HCT116 (cell line): ENCODE results near the gene ATAD3A. TPM values are rescaled to one million over a fixed set of nuclear protein-coding genes. Genes with fewer than 3 reads are reported as not detected.

Experiments
- ATAC-seq: fragments of 200-7000 bp; cut with Tn5 transposase; 2 replicates; pipeline ENCODE4 v1.9.1; 2020; ENCODE audit warnings: mild to moderate bottlenecking, moderate library complexity
- BruUV-seq: library from RNA; stranded (reverse); fragments of 400-500 nt; replicated peaks from 2 replicates; lab custom pipeline; 2021; lab: Mats Ljungman, UMichigan
- CTCF ChIA-PET: fragments of 300-600 bp; sonication (Branson Sonifier 250); formaldehyde crosslinking; loops from one replicate; lab custom pipeline; 2021; ENCODE audit warnings: antibody characterized with exemption; lab: Charles Lee
- POLR2A ChIA-PET: fragments of 300-600, 350-600 bp; sonication (Branson Sonifier 250); formaldehyde crosslinking; loops from one replicate; lab custom pipeline; 2021; ENCODE audit warnings: antibody characterized with exemption; lab: Charles Lee
- RAD21 ChIA-PET, 2 experiments: fragments of 300-600 bp; sonication (Branson Sonifier 250); formaldehyde crosslinking; loops; one replicate each; lab custom pipeline; 2023; ENCODE audit warnings: low total read pairs in 2 of 2; ENCODE audit not compliant: uncharacterized antibody in 2 of 2, unreplicated experiment in 2 of 2, low non-redundant PET in 1 of 2; lab: Charles Lee
- DNase-seq: peaks from one replicate; pipeline ENCODE4 v3.0.0-alpha.2; 2010; ENCODE audit warnings: low read depth, low spot score
- H2AFZ ChIP-seq: fragments of 200-600 bp; shearing (Covaris generic), sonication (generic); 2 replicates; pipeline ENCODE4 v1.6.1; 2017; ENCODE audit warnings: low read depth, mixed run types, mixed read lengths, antibody characterized with exemption, low read length; ENCODE audit not compliant: poor library complexity, severe bottlenecking
- H3K27ac ChIP-seq: 2 replicates; pipeline ENCODE4 v1.5.1; 2012; ENCODE audit warnings: low read depth, low read length
- H3K27me3 ChIP-seq: fragments of 200-600 bp; sonication (generic); 2 replicates; pipeline ENCODE4 v1.6.1; 2016; ENCODE audit warnings: mixed run types, low read length, mixed read lengths; ENCODE audit not compliant: insufficient read depth
- H3K36me3 ChIP-seq, 2 experiments: fragments of 200-500 bp in 1 of 2; fragments of 200-600 bp in 1 of 2; sonication (Bioruptor generic) in 1 of 2; sonication (generic) in 1 of 2; 2 replicates each; pipeline versions ENCODE4 v1.5.1 to v1.6.1; 2014 to 2016; ENCODE audit warnings: low read length in 2 of 2, inconsistent platforms in 1 of 2, mixed read lengths in 1 of 2, mixed run types in 1 of 2; ENCODE audit not compliant: insufficient read depth in 2 of 2, control insufficient read depth in 1 of 2
- H3K4me1 ChIP-seq, 2 experiments: fragments of 200-600 bp in 1 of 2; sonication (generic) in 1 of 2; 2 replicates each; pipeline versions ENCODE4 v1.5.1 to v1.6.1; 2012 to 2017; ENCODE audit warnings: low read length in 2 of 2, inconsistent platforms in 1 of 2, mild to moderate bottlenecking in 1 of 2, mixed read lengths in 1 of 2, mixed run types in 1 of 2, moderate library complexity in 1 of 2; ENCODE audit not compliant: insufficient read depth in 2 of 2, control insufficient read depth in 1 of 2
- H3K4me2 ChIP-seq: fragments of 200-600 bp; sonication (generic); 2 replicates; pipeline ENCODE4 v1.6.1; 2017; ENCODE audit warnings: mixed run types, low read length, mixed read lengths
- H3K4me3 ChIP-seq, 2 experiments: fragments of 200-600 bp in 1 of 2; sonication (generic) in 1 of 2; replicated peaks in 1 of 2; 2 replicates each; pipeline ENCODE4 v1.5.1; 2011 to 2016; ENCODE audit warnings: low read length in 2 of 2, control low read depth in 1 of 2, low read depth in 1 of 2, mild to moderate bottlenecking in 1 of 2, mixed read lengths in 1 of 2, mixed run types in 1 of 2
- H3K79me2 ChIP-seq: fragments of 200-600 bp; sonication (generic); 2 replicates; pipeline ENCODE4 v1.6.1; 2017; ENCODE audit warnings: mild to moderate bottlenecking, mixed run types, low read length, moderate library complexity, mixed read lengths; ENCODE audit not compliant: insufficient read depth
- H3K9ac ChIP-seq: fragments of 200-600 bp; sonication (generic); 2 replicates; pipeline ENCODE4 v1.6.1; 2016; ENCODE audit warnings: low read length, mixed read lengths
- H3K9me2 ChIP-seq: fragments of 200-600 bp; sonication (generic), shearing (Covaris generic); 2 replicates; pipeline ENCODE4 v1.6.1; 2017; ENCODE audit warnings: mixed run types, mild to moderate bottlenecking, moderate library complexity; ENCODE audit not compliant: insufficient read depth
- H3K9me3 ChIP-seq, 2 experiments: fragments of 200-500 bp in 1 of 2; fragments of 200-600 bp in 1 of 2; sonication (Bioruptor generic) in 1 of 2; sonication (generic) in 1 of 2; 2 replicates each; pipeline ENCODE4 v1.6.1; 2014 to 2017; ENCODE audit warnings: low read length in 2 of 2, mixed read lengths in 2 of 2, inconsistent platforms in 1 of 2, low read depth in 1 of 2, mild to moderate bottlenecking in 1 of 2, mixed run types in 1 of 2, moderate library complexity in 1 of 2; ENCODE audit not compliant: control insufficient read depth in 1 of 2, insufficient read depth in 1 of 2
- H4K20me1 ChIP-seq: fragments of 200-600 bp; sonication (generic), shearing (Covaris generic); 2 replicates; pipeline ENCODE4 v1.6.1; 2017; ENCODE audit warnings: mixed run types, mild to moderate bottlenecking, moderate library complexity; ENCODE audit not compliant: insufficient read depth
- CBX3 ChIP-seq: IDR thresholded peaks from 2 replicates; pipeline ENCODE4 v1.6.1; 2012; ENCODE audit warnings: low read depth
- CEBPB ChIP-seq: IDR thresholded peaks from 2 replicates; pipeline ENCODE4 v1.6.1; 2012; ENCODE audit warnings: low read depth
- EZH2 ChIP-seq: fragments of 200-600 bp; sonication (generic); IDR thresholded peaks from 2 replicates; pipeline ENCODE4 v1.6.1; 2017; ENCODE audit warnings: antibody characterized with exemption, mixed run types
- FOSL1 ChIP-seq: IDR thresholded peaks from 2 replicates; pipeline ENCODE4 v1.6.1; 2012; ENCODE audit warnings: low read depth
- JUND ChIP-seq: IDR thresholded peaks from 2 replicates; pipeline ENCODE4 v1.6.1; 2012
- POLR2A ChIP-seq: IDR thresholded peaks from 2 replicates; pipeline ENCODE4 v1.7.0; 2011; ENCODE audit warnings: borderline replicate concordance; ENCODE audit not compliant: insufficient read depth, insufficient read length; ENCODE audit errors: extremely low read depth
- POLR2AphosphoS5 ChIP-seq: IDR thresholded peaks from 2 replicates; pipeline ENCODE4 v1.6.1; 2011; ENCODE audit warnings: mild to moderate bottlenecking, low read depth, low read length, moderate library complexity
- RAD21 ChIP-seq: IDR thresholded peaks from 2 replicates; pipeline ENCODE4 v1.6.1; 2012; ENCODE audit warnings: low read depth, mild to moderate bottlenecking
- SIN3A ChIP-seq: IDR thresholded peaks from 2 replicates; pipeline ENCODE4 v1.6.1; 2012; ENCODE audit warnings: low read depth
- SP1 ChIP-seq: IDR thresholded peaks from 2 replicates; pipeline ENCODE4 v1.6.1; 2012; ENCODE audit warnings: low read depth
- SRF ChIP-seq: IDR thresholded peaks from 2 replicates; pipeline ENCODE4 v1.6.1; 2012; ENCODE audit warnings: low read depth
- TCF7L2 ChIP-seq: IDR thresholded peaks from 2 replicates; pipeline ENCODE4 v1.7.0; 2011; ENCODE audit warnings: borderline replicate concordance, inconsistent platforms; ENCODE audit not compliant: insufficient read depth, insufficient read length; ENCODE audit errors: extremely low read depth
- YY1 ChIP-seq: IDR thresholded peaks from 2 replicates; pipeline ENCODE4 v1.6.1; 2011; ENCODE audit warnings: low read length, low read depth, moderate library complexity, mild to moderate bottlenecking; ENCODE audit not compliant: insufficient replicate concordance; ENCODE audit errors: extremely low read depth
- ZBTB33 ChIP-seq: IDR thresholded peaks from 2 replicates; pipeline ENCODE4 v1.6.1; 2011; ENCODE audit warnings: mild to moderate bottlenecking, low read length, moderate library complexity; ENCODE audit not compliant: insufficient replicate concordance; ENCODE audit errors: extremely low read depth
- ZFX ChIP-seq: fragments of 450-650 bp; IDR thresholded peaks from 2 replicates; pipeline ENCODE4 v1.6.1; 2017
- ZNF274 ChIP-seq: fragments of 200-500 bp; sonication (Bioruptor generic); IDR thresholded peaks from 2 replicates; pipeline ENCODE4 v1.6.1; 2014; ENCODE audit warnings: mild to moderate bottlenecking, low read depth, low read length, inconsistent platforms
- intact Hi-C: fragments of 100-400 bp; cut with micrococcal nuclease; formaldehyde crosslinking; loops from 2 replicates; pipeline ENCODE4 v1.10.0; 2022
- total RNA-seq: library from RNA; stranded (reverse); gene quantifications from one replicate; pipeline ENCODE4 v1.2.1, GENCODE V29; 2021; ENCODE audit not compliant: unreplicated experiment
- TF ChIP-seq, protein P1 (sequence below): IDR thresholded peaks from 2 replicates; pipeline ENCODE4 v1.6.1; 2012
- TF ChIP-seq, protein P2 (sequence below): IDR thresholded peaks from 2 replicates; pipeline ENCODE4 v1.6.1; 2012

Gene ATAD3A
- total RNA-seq, 1 experiment from 2014 or later: 92.3 TPM

DNA sequence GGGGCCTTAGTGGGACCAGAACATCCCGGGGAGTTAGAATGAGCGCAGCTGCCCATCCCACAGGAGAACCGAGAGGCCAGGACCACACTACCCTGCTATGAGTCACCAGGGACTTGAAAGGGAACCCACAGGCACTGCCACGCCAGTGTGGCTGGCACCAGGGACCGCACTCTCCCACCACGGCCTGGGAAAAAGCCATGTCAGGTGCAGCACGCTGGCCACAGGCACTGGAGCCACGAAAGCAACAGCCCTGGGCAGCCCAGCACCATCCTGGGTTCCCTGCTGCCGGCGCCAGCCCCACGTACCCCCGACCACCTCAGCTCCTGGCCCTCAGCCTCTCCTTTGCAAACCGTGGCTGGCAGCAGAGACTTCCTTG is 42.6 kb downstream of the ATAD3A start:
- Histone ChIP-seq H3K9ac (no peak overlapping the region), H2AFZ (no peak overlapping the region), H3K36me3 (peaks cover 0 to 3% of the 10 kb centered on the region in 2 experiments; a peak in 2 of 4 replicates), H3K27me3 (no peaks in the 10 kb centered on the region), H3K4me2 (peak overlapping the region; percentile 17; the same call in 1 of the 2 replicates), H3K9me3 (no peaks in the 10 kb centered on the region), H3K27ac (no peak overlapping the region), H4K20me1 (no peaks in the 10 kb centered on the region), H3K79me2 (peaks cover 43% of the 10 kb centered on the region; the same call in 1 of the 2 replicates), H3K4me3 (no peak overlapping the region), H3K4me1 (peaks cover 0 to 16% of the 10 kb centered on the region in 2 experiments; a peak in 2 of 4 replicates), H3K9me2 (no peaks in the 10 kb centered on the region)
- ChIA-PET RAD21 (no interaction called here), CTCF (no interaction called here), POLR2A (no interaction called here)
- ATAC-seq (peak; percentile 13), DNase-seq (no peak)
- TF ChIP-seq ZFX (no peak), POLR2AphosphoS5 (no peak), ZBTB33 (no peak), CBX3 (no peak), CEBPB (no peak), JUND (no peak), SRF (no peak), ZNF274 (no peak), POLR2A (no peak), SIN3A (no peak), RAD21 (no peak), FOSL1 (no peak), SP1 (no peak), TCF7L2 (no peak), EZH2 (no peak), YY1 (no peak)
- TF ChIP-seq, protein P1, sequence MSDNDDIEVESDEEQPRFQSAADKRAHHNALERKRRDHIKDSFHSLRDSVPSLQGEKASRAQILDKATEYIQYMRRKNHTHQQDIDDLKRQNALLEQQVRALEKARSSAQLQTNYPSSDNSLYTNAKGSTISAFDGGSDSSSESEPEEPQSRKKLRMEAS: no peak
- TF ChIP-seq, protein P2, sequence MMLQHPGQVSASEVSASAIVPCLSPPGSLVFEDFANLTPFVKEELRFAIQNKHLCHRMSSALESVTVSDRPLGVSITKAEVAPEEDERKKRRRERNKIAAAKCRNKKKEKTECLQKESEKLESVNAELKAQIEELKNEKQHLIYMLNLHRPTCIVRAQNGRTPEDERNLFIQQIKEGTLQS: no peak
- intact Hi-C loops: no loop called here
- BruUV-seq: no TSS peak
